DND-41 (cell line): ENCODE data around the gene PXDC1.

Source experiments
- ATAC-seq: fragments of 200-7000 bp; cut with Tn5 transposase; 3 replicates; pipeline ENCODE4 v1.9.1; 2021; ENCODE audit warnings: low read depth; ENCODE audit not compliant: insufficient read depth
- DNase-seq: peaks from one replicate; pipeline ENCODE4 v3.0.0-alpha.2; 2020
- H2AFZ ChIP-seq: 2 replicates; pipeline ENCODE4 v1.6.0; 2012; ENCODE audit warnings: low read depth, low read length
- H3K27ac ChIP-seq: 2 replicates; pipeline ENCODE4 v1.5.1; 2012; ENCODE audit warnings: low read length, inconsistent platforms
- H3K27me3 ChIP-seq: fragments of 200-600 bp; sonication (generic); 2 replicates; pipeline ENCODE4 v1.6.0; 2012; ENCODE audit warnings: low read length, mild to moderate bottlenecking, inconsistent platforms; ENCODE audit not compliant: insufficient read depth, poor library complexity
- H3K36me3 ChIP-seq: 2 replicates; pipeline ENCODE4 v1.5.1; 2012; ENCODE audit warnings: low read length, inconsistent platforms; ENCODE audit not compliant: insufficient read depth
- H3K4me1 ChIP-seq: 2 replicates; pipeline ENCODE4 v1.5.1; 2012; ENCODE audit warnings: mild to moderate bottlenecking, low read length; ENCODE audit not compliant: insufficient read depth
- H3K4me2 ChIP-seq: 2 replicates; pipeline ENCODE4 v1.6.0; 2012; ENCODE audit warnings: mild to moderate bottlenecking, moderate library complexity, low read length, inconsistent platforms; ENCODE audit not compliant: insufficient read depth
- H3K4me3 ChIP-seq, 2 experiments: fragments of 200-600 bp in 1 of 2; shearing (Covaris generic) in 1 of 2; 2 replicates each; pipeline ENCODE4 v1.5.1; 2012 to 2016; ENCODE audit warnings: inconsistent platforms in 2 of 2, low read length in 2 of 2, mild to moderate bottlenecking in 2 of 2, low read depth in 1 of 2, moderate library complexity in 1 of 2
- H3K79me2 ChIP-seq: 2 replicates; pipeline ENCODE4 v1.6.0; 2012; ENCODE audit warnings: low read length, inconsistent platforms; ENCODE audit not compliant: insufficient read depth
- H3K9ac ChIP-seq: 2 replicates; pipeline ENCODE4 v1.6.0; 2012; ENCODE audit warnings: low read depth, mild to moderate bottlenecking, inconsistent platforms, low read length, moderate library complexity
- H3K9me3 ChIP-seq: 2 replicates; pipeline ENCODE4 v1.5.1; 2012; ENCODE audit warnings: low read length, moderate library complexity, mild to moderate bottlenecking, inconsistent platforms; ENCODE audit not compliant: insufficient read depth, severe bottlenecking
- H4K20me1 ChIP-seq: 2 replicates; pipeline ENCODE4 v1.6.0; 2012; ENCODE audit warnings: low read length; ENCODE audit not compliant: insufficient read depth
- CTCF ChIP-seq: IDR thresholded peaks from 2 replicates; pipeline ENCODE4 v1.5.1; 2012; ENCODE audit warnings: borderline replicate concordance, low read length, moderate library complexity, mild to moderate bottlenecking; ENCODE audit not compliant: poor library complexity, severe bottlenecking; ENCODE audit errors: extremely low read depth
- EZH2 ChIP-seq: IDR thresholded peaks from 3 replicates; pipeline ENCODE4 v1.6.1; 2012; ENCODE audit warnings: borderline replicate concordance, low read depth, mild to moderate bottlenecking, moderate library complexity, low read length, inconsistent platforms; ENCODE audit not compliant: severe bottlenecking

PXDC1 gene

DNA sequence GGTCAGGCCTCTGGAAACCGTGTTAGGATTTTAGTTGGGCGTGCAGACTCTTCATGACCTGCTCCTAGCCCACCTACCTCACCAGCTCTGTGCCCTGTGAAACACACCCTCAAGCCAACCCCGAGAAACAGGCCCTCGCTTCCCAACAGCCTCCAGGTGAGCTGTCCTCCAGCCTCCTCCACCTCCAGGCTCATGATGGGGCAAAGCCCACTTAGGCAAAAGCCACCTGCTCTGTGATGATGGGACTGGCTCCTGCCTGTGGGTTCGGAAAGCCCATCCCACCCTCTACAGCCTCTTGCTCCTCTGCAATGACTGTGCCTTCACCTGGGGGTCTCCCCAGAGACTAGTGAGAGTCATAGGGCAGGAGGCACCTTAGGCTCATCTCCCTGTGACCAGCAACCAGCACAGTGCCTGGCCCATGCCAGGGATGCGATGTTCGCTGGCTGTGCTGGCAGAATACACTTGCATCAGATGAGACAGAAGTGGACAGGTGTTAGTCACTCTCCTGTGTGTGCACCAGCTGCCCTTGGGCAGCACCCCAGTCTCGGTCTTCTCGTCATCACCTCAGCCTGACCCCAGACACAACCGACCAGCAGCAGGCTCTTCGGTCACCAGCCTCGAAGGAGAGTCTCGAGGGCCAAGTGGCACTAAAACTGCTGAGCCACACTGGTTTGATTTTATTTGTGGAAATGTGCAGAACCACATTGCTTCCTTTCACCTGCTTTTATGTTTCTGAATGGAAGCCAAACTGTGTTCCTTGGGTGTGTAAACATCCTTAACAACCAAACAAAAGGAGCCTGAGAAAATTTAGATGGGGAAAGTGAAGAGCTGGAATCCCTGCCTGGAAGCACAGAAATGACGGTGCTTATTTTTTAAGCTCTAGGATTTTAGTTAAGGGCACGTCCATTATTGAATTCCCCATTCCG is 10.7 kb downstream of the PXDC1 start:
- Histone ChIP-seq H2AFZ (no peak overlapping the region), H4K20me1 (no peaks in the 10 kb centered on the region; the same call in 1 of the 2 replicates), H3K9ac (no peak overlapping the region), H3K4me3 (no peak overlapping the region), H3K36me3 (no peaks in the 10 kb centered on the region), H3K9me3 (no peaks in the 10 kb centered on the region), H3K79me2 (no peaks in the 10 kb centered on the region), H3K4me1 (peaks cover 10% of the 10 kb centered on the region), H3K27me3 (peaks cover 16% of the 10 kb centered on the region), H3K27ac (no peak overlapping the region), H3K4me2 (no peak overlapping the region)
- ATAC-seq (no peak), DNase-seq (no peak)
- TF ChIP-seq CTCF (no peak), EZH2 (no peak)

- Histone ChIP-seq H3K27ac (no peak overlapping the region), H3K9ac (no peak overlapping the region), H3K4me3 (no peak overlapping the region), H3K27me3 (peaks cover 16% of the 10 kb centered on the region), H2AFZ (no peak overlapping the region), H3K79me2 (no peaks in the 10 kb centered on the region), H3K4me1 (peaks cover 10% of the 10 kb centered on the region), H4K20me1 (no peaks in the 10 kb centered on the region; the same call in 1 of the 2 replicates), H3K4me2 (no peak overlapping the region), H3K36me3 (no peaks in the 10 kb centered on the region), H3K9me3 (peaks cover 3% of the 10 kb centered on the region)
- TF ChIP-seq CTCF = no peak
- TF ChIP-seq EZH2 = no peak
- DNase-seq = no peak
- ATAC-seq = no peak
Observed at GRCh38 chr6:3739311-3739897, 12.1 kb downstream of the PXDC1 start.

GRCh38 chr6:3738381-3739131 is 13.0 kb downstream of the PXDC1 start:
- Histone ChIP-seq H3K9ac (no peak overlapping the region), H3K4me2 (no peak overlapping the region), H2AFZ (no peak overlapping the region), H3K9me3 (peaks cover 3% of the 10 kb centered on the region), H3K36me3 (no peaks in the 10 kb centered on the region), H4K20me1 (no peaks in the 10 kb centered on the region; the same call in 1 of the 2 replicates), H3K27me3 (peaks cover 16% of the 10 kb centered on the region), H3K4me3 (no peak overlapping the region), H3K4me1 (peaks cover 10% of the 10 kb centered on the region), H3K79me2 (no peaks in the 10 kb centered on the region), H3K27ac (no peak overlapping the region)
- no peak for DNase-seq
- TF ChIP-seq EZH2 = no peak
- TF ChIP-seq CTCF = no peak
- no peak for ATAC-seq
